ENCODE measurements around the gene ABCA6.

GRCh38 chr17:69105907-69106730 is 35.6 kb downstream of the ABCA6 start:
- no peak for TF ChIP-seq TAF1 (IDR thresholded peaks at IDR 0.05; ENCODE audit: low read depth)
- TF ChIP-seq REST (IDR thresholded peaks at IDR 0.05; ENCODE audit: low read depth): no peak
- no peak for TF ChIP-seq RAD21 (IDR thresholded peaks at IDR 0.05; ENCODE audit: low read depth)
- TF ChIP-seq CEBPB (IDR thresholded peaks at IDR 0.05): no peak
- no peak for TF ChIP-seq EP300 (IDR thresholded peaks at IDR 0.05; ENCODE audit: borderline replicate concordance)
- TF ChIP-seq ZBTB7A (IDR thresholded peaks at IDR 0.05; ENCODE audit: low read depth): no peak
